ENCODE measurements around the gene TMEM248. TPM values are rescaled to one million over a fixed set of nuclear protein-coding genes. Genes with fewer than 3 reads are reported as not detected.

TMEM248 gene
- total and polyA plus RNA-seq, 10 of the 15 experiments (the other 5 are each of a cell fraction or from before 2014, with no cell fraction given): 6.3 to 93.5 (median 64.9) TPM

DNA sequence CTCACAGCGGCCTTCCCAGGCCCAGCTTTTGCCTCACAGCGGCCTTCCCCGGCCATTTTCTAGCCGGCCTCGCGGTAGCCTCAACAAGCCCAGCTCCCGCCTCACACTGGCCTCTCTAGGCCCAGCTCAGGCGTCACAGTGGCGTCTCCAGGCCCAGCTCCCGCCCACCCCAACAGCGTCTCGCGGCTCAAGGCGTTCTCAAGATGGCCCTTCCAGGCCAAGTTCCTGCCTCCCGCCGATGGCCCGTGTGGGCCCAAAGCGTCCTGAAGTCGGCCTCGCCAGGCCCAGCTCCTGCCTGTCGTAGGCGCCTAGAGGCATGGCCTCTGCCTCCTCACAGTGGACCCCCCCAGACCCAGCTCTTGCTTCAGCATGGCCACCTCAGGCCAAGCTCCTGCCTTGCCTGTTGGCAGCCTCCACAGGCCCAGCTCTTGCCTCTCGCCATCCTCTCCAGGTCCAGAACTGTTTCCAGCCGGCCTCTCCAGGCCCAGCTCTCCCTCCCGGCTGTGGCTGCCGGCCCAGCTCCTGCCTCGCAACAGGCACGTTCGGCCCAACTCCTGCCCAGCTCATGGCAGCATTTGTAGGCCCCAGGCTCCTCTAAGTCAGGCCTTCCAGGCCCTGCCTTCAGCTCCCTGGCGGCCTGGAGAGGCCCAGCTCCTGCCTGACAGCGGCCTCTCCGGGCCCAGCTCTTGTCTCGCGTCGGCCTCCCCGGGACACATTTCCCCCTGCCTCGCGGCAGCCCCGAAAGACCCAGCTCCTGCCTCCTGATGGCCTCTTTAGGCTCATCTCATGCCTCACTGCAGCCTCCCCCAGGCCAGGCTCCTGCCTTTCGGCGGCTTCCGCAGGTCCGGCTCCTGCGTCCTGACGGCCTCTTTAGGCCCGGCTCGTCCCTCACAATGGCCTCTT is 18.8 kb upstream of the TMEM248 start:
- in situ Hi-C loops (cut with MboI) (no loop called here), intact Hi-C loops (cut with micrococcal nuclease; ENCODE audit: unreplicated experiment) (no loop called here)
- no peak overlapping the region for H3K4me3 ChIP-seq
- ChIA-PET SMC1A (ENCODE audit: uncharacterized antibody, unreplicated experiment) (interaction anchor here (1.0 to 1.3 kb wide), 2 partner anchors 7 to 11 kb away, joined by 3 to 5 read pairs; no protein-coding TSS in a partner anchor), CTCF (no interaction called here), RAD21 (ENCODE audit: unreplicated experiment) (no interaction called here), POLR2A (interaction anchor here (0.8 kb wide), 1 partner anchor 162 kb away, joined by 3 read pairs; the partner anchor contains the start of gene RABGEF1)
- TF ChIP-seq MTA2 (IDR thresholded peaks at IDR 0.05; ENCODE audit: low read depth) (no peak), NBN (IDR thresholded peaks at IDR 0.05) (no peak), SIN3A (IDR thresholded peaks at IDR 0.05; ENCODE audit: low read depth, low read length) (no peak), JUNB (IDR thresholded peaks at IDR 0.05) (no peak), CBX5 (IDR thresholded peaks at IDR 0.05; ENCODE audit: low read depth) (no peak), SUZ12 (IDR thresholded peaks at IDR 0.05; ENCODE audit: unreplicated experiment) (no peak), MYB (IDR thresholded peaks at IDR 0.05; ENCODE audit: borderline replicate concordance, low read depth, low read length) (no peak), JUND (IDR thresholded peaks at IDR 0.05; ENCODE audit: low read depth, low read length) (no peak), ZNF217 (IDR thresholded peaks at IDR 0.05) (no peak), EGR1 (IDR thresholded peaks at IDR 0.05; ENCODE audit: borderline replicate concordance in 1 of 2, low read depth in 2 of 2, low read length in 2 of 2) (no peak)
- TF ChIP-seq, protein P1, sequence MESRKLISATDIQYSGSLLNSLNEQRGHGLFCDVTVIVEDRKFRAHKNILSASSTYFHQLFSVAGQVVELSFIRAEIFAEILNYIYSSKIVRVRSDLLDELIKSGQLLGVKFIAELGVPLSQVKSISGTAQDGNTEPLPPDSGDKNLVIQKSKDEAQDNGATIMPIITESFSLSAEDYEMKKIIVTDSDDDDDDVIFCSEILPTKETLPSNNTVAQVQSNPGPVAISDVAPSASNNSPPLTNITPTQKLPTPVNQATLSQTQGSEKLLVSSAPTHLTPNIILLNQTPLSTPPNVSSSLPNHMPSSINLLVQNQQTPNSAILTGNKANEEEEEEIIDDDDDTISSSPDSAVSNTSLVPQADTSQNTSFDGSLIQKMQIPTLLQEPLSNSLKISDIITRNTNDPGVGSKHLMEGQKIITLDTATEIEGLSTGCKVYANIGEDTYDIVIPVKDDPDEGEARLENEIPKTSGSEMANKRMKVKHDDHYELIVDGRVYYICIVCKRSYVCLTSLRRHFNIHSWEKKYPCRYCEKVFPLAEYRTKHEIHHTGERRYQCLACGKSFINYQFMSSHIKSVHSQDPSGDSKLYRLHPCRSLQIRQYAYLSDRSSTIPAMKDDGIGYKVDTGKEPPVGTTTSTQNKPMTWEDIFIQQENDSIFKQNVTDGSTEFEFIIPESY (IDR thresholded peaks at IDR 0.05): no peak
- TF ChIP-seq, protein P2, sequence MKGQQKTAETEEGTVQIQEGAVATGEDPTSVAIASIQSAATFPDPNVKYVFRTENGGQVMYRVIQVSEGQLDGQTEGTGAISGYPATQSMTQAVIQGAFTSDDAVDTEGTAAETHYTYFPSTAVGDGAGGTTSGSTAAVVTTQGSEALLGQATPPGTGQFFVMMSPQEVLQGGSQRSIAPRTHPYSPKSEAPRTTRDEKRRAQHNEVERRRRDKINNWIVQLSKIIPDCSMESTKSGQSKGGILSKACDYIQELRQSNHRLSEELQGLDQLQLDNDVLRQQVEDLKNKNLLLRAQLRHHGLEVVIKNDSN (IDR thresholded peaks at IDR 0.05; ENCODE audit: borderline replicate concordance, extremely low read length, insufficient read depth, low read depth, low read length): no peak
- TF ChIP-seq, protein P3, sequence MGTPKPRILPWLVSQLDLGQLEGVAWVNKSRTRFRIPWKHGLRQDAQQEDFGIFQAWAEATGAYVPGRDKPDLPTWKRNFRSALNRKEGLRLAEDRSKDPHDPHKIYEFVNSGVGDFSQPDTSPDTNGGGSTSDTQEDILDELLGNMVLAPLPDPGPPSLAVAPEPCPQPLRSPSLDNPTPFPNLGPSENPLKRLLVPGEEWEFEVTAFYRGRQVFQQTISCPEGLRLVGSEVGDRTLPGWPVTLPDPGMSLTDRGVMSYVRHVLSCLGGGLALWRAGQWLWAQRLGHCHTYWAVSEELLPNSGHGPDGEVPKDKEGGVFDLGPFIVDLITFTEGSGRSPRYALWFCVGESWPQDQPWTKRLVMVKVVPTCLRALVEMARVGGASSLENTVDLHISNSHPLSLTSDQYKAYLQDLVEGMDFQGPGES (IDR thresholded peaks at IDR 0.05): no peak
- H3K9ac ChIP-seq (ENCODE audit: control insufficient read depth, insufficient read depth, low read length): no peak overlapping the region
- BruUV-seq (replicated peaks): no TSS peak
- H2AFZ ChIP-seq (ENCODE audit: control insufficient read depth, low read depth, low read length): no peak overlapping the region
- 96% methylated on average over 47 of the region's 47 CpGs for WGBS (ENCODE audit: insufficient coverage, insufficient replicate concordance, low lambda C conversion rate, missing lambda C conversion rate)
- H3K27ac ChIP-seq (ENCODE audit: control insufficient read depth, insufficient read depth): no peak overlapping the region
- H4K20me1 ChIP-seq (ENCODE audit: control insufficient read depth, insufficient read depth): no peaks in the 10 kb centered on the region
- no peak for DNase-seq (ENCODE audit: low read depth, low spot score)
- H3K36me3 ChIP-seq (ENCODE audit: control insufficient read depth in 2 of 2, insufficient read depth in 2 of 2, low read length in 1 of 2): peaks cover 0 to 6% of the 10 kb centered on the region in 2 experiments; a peak in 2 of 4 replicates
- no peak for FAIRE-seq
- H3K4me1 ChIP-seq (ENCODE audit: control insufficient read depth, insufficient read depth, low read length): no peaks in the 10 kb centered on the region
- no peaks in the 10 kb centered on the region for H3K9me3 ChIP-seq (replicated peaks; ENCODE audit: control insufficient read depth, insufficient read depth, low read length)
- no peaks in the 10 kb centered on the region for H3K27me3 ChIP-seq (replicated peaks in 1 of 2; ENCODE audit: control insufficient read depth in 2 of 2, insufficient read depth in 2 of 2, low read length in 1 of 2)
- no peak for ATAC-seq
- no peak overlapping the region for H3K4me2 ChIP-seq (ENCODE audit: control insufficient read depth, insufficient read depth)
- no peaks in the 10 kb centered on the region for H3K79me2 ChIP-seq (ENCODE audit: control insufficient read depth, insufficient read depth, low read length)

Data from GM12878 (cell line).